Muscle layer of duodenum (tissue), 2 donors: ENCODE data around the gene RLN3.

Source experiments
- H3K27ac ChIP-seq: one replicate; pipeline ENCODE4 v1.7.0; 2013; ENCODE audit warnings: mild to moderate bottlenecking, low read length
- H3K27me3 ChIP-seq: one replicate; pipeline ENCODE4 v1.7.0; 2013; ENCODE audit warnings: low read depth, mild to moderate bottlenecking, control low read depth, low read length
- H3K36me3 ChIP-seq, 2 donors: one replicate each; pipeline ENCODE4 v1.7.0; 2013; ENCODE audit warnings: low read length in 2 of 2, control low read depth in 1 of 2, mild to moderate bottlenecking in 1 of 2; ENCODE audit not compliant: insufficient read depth in 2 of 2, control insufficient read depth in 1 of 2
- H3K4me1 ChIP-seq, 2 donors: one replicate each; pipeline ENCODE4 v1.7.0; 2013; ENCODE audit warnings: low read length in 2 of 2, mild to moderate bottlenecking in 2 of 2, control low read depth in 1 of 2, moderate library complexity in 1 of 2; ENCODE audit not compliant: insufficient read depth in 2 of 2, control insufficient read depth in 1 of 2
- H3K4me3 ChIP-seq, 2 donors: one replicate each; pipeline ENCODE4 v1.7.0; 2013; ENCODE audit warnings: low read length in 2 of 2, low read depth in 1 of 2, mild to moderate bottlenecking in 1 of 2
- H3K9me3 ChIP-seq, 2 donors: one replicate each; pipeline ENCODE4 v1.7.0; 2013; ENCODE audit warnings: low read length in 2 of 2, control low read depth in 1 of 2, mild to moderate bottlenecking in 1 of 2; ENCODE audit not compliant: control insufficient read depth in 1 of 2
- donor health status: healthy.

The RLN3 gene

DNA sequence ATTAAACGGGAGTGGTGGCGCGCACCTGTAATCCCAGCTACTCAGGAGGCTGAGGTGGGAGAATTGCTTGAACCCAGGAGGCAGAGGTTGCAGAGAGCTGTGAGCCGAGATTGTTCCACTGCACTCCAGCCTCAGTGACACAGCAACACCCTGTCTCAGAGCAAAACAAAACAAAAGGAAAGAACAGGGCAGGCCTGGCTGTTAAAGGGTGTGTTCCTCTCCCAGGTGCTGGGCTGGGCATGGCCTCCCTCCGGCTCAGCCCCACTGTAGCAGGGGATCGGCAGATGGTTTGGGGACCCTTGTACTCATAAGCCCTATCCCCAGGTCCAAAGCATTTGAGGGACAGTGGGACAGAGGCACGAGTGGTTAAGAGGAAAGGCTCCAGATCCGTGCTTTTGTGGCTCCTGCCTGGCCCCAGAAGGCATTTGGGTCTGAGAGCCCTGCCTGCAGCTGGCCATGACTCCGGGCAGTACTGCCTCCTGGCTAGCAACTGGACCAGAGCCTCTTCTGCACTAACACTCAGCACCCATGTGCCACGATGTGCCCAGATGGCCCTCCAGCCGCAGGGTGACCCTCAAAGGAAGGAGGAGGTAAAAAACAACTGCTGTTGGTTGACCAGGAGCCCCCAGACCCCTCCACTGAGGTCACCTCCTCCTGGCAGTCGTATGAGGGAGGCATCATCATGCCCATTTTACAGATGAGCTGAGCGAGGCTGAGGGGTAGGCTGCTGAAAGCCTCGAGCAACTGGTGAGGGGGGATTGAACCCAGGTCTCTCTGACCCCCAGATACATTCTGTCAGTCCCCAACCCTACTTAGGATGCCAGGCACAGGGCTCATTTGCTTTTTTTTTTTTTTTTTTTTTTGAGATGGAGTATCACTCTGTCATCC, 31.8 kb upstream of the RLN3 start:
- no peaks in the 10 kb centered on the region for H3K27me3 ChIP-seq
- H3K36me3 ChIP-seq: peaks cover 0 to 14% of the 10 kb centered on the region in 2 donors
- H3K27ac ChIP-seq: no peak overlapping the region

GRCh38 chr19:13996928-13997630, 30.9 kb upstream of the RLN3 start:
- H3K27ac ChIP-seq: no peak overlapping the region
- H3K36me3 ChIP-seq: peaks cover 0 to 14% of the 10 kb centered on the region in 2 donors
- H3K4me3 ChIP-seq: no peak overlapping the region
- no peaks in the 10 kb centered on the region for H3K27me3 ChIP-seq
- no peaks in the 10 kb centered on the region for H3K9me3 ChIP-seq
- no peaks in the 10 kb centered on the region for H3K4me1 ChIP-seq

More for the DNA sequence above, 31.8 kb upstream of the RLN3 start:
- no peaks in the 10 kb centered on the region for H3K9me3 ChIP-seq
- no peak overlapping the region for H3K4me3 ChIP-seq
- no peaks in the 10 kb centered on the region for H3K4me1 ChIP-seq

DNA sequence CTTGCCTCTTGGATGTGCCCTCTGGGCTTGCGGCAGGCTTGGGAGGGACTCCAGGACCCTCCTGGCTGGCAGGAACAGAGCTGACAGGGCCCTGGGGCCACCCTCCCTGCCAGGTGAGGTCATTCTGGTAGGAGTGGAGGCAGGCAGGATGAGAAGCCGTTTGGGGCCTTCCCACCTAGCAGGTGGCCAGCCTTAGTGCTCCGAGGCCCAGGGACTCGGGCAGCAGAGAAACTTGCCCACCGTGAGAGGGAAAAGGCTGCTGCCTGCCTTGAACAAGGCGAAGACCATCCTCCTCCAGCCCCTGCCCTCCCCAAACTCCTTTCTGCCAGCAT, 30.4 kb upstream of the RLN3 start:
- Histone ChIP-seq H3K4me1 (no peaks in the 10 kb centered on the region), H3K27ac (no peak overlapping the region), H3K9me3 (no peaks in the 10 kb centered on the region), H3K27me3 (no peaks in the 10 kb centered on the region), H3K4me3 (no peak overlapping the region), H3K36me3 (peaks cover 0 to 10% of the 10 kb centered on the region in 2 donors)

GRCh38 chr19:13998426-13998825, 29.5 kb upstream of the RLN3 start:
- no peaks in the 10 kb centered on the region for H3K4me1 ChIP-seq
- H3K27ac ChIP-seq: no peak overlapping the region
- no peaks in the 10 kb centered on the region for H3K27me3 ChIP-seq
- peaks cover 0 to 9% of the 10 kb centered on the region in 2 donors for H3K36me3 ChIP-seq
- H3K9me3 ChIP-seq: no peaks in the 10 kb centered on the region
- no peak overlapping the region for H3K4me3 ChIP-seq

- Histone ChIP-seq H3K4me3 (no peak overlapping the region), H3K36me3 (peaks cover 0 to 9% of the 10 kb centered on the region in 2 donors), H3K9me3 (no peaks in the 10 kb centered on the region), H3K4me1 (no peaks in the 10 kb centered on the region), H3K27ac (no peak overlapping the region), H3K27me3 (no peaks in the 10 kb centered on the region)
These were observed 28.9 kb upstream of the RLN3 start for GRCh38 chr19:13999085-13999484.

GRCh38 chr19:14000691-14001375, 27.1 kb upstream of the RLN3 start:
- Histone ChIP-seq H3K27ac (no peak overlapping the region), H3K36me3 (peaks cover 0 to 10% of the 10 kb centered on the region in 2 donors), H3K27me3 (no peaks in the 10 kb centered on the region), H3K9me3 (no peaks in the 10 kb centered on the region), H3K4me3 (no peak overlapping the region), H3K4me1 (peaks cover 0 to 4% of the 10 kb centered on the region in 2 donors)

DNA sequence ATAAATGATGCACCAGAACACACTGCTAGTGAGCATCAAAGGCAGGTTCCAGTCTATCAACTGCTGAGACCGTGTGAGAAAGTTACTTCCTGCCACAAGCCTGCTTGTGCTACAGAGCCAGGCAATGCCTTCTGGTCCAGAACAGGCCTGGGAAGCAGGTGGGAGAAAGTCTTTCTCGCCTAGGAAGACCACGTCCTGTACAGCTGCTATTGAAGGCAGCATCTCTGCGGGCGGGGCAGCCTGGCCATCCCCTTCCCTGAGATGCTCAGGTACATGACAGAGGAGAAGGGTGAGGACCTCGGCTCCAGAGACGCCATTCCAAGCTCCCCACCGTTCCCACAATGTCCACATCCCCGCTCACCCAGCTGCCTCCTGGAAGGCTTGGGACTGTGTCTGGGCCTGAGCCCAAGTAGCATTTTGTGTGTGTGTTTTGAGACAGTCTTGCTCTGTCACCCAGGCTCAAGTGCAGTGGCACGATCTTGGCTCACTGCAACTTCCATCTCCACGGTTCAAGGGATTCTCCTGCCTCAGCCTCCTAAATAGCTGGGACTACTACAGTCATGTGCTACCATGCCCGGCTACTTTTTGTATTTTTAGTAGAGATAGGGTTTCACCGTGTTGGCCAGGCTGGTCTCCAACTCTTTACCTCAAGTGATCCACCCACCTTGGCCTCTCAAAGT, 25.2 kb upstream of the RLN3 start:
- Histone ChIP-seq H3K4me1 (peaks cover 0 to 4% of the 10 kb centered on the region in 2 donors), H3K36me3 (peaks cover 0 to 10% of the 10 kb centered on the region in 2 donors), H3K4me3 (no peak overlapping the region), H3K27ac (peak overlapping the region; percentile 35), H3K9me3 (no peaks in the 10 kb centered on the region), H3K27me3 (no peaks in the 10 kb centered on the region)

- Histone ChIP-seq H3K4me1 (peaks cover 0 to 4% of the 10 kb centered on the region in 2 donors), H3K27me3 (no peaks in the 10 kb centered on the region), H3K4me3 (no peak overlapping the region), H3K27ac (peak overlapping the region; percentile 35), H3K36me3 (peaks cover 0 to 7% of the 10 kb centered on the region in 2 donors), H3K9me3 (no peaks in the 10 kb centered on the region)
These were observed 24.5 kb upstream of the RLN3 start for GRCh38 chr19:14003251-14004055.

- no peaks in the 10 kb centered on the region for H3K27me3 ChIP-seq
- peaks cover 0 to 7% of the 10 kb centered on the region in 2 donors for H3K36me3 ChIP-seq
- peaks cover 0 to 4% of the 10 kb centered on the region in 2 donors for H3K4me1 ChIP-seq
- H3K4me3 ChIP-seq: peak overlapping the region; percentile 60 to 73
- no peaks in the 10 kb centered on the region for H3K9me3 ChIP-seq
- peak overlapping the region; percentile 96 for H3K27ac ChIP-seq
These were observed 23.2 kb upstream of the RLN3 start for GRCh38 chr19:14004619-14005348.
